HepG2 (cell line): Measurements from ENCODE around the gene RHBDL1. TPM values are rescaled to one million over a fixed set of nuclear protein-coding genes. Genes with fewer than 3 reads are reported as not detected.

Experiments
- ATAC-seq: fragments of 200-7000 bp; cut with Tn5 transposase; 3 replicates; pipeline ENCODE4 v1.9.1; 2020; ENCODE audit warnings: mild to moderate bottlenecking, moderate library complexity
- BruUV-seq: library from RNA; stranded (reverse); fragments of 400-500 nt; replicated peaks from 2 replicates; lab custom pipeline; 2021; lab: Mats Ljungman, UMichigan
- CTCF ChIA-PET: fragments of 300-600 bp; formaldehyde crosslinking; extraction: SDS; loops from one replicate; lab custom pipeline; 2021; ENCODE audit warnings: low total read pairs, inconsistent platforms, low intra/inter-chr PET ratio; lab: Yijun Ruan, JAX
- POLR2A ChIA-PET: fragments of 350-600 bp; sonication (Branson Sonifier 250); formaldehyde crosslinking; loops from one replicate; lab custom pipeline; 2020; ENCODE audit warnings: antibody characterized with exemption, inconsistent platforms; lab: Yijun Ruan, JAX
- DNase-seq: peaks from one replicate; pipeline ENCODE4 v3.0.0-alpha.2; 2015; ENCODE audit warnings: low spot score
- FAIRE-seq: peaks from 3 replicates; lab custom pipeline; 2011; peaks lifted over from hg19 to GRCh38; lab: Jason Lieb, UNC
- H2AFZ ChIP-seq: one replicate; pipeline ENCODE4 v1.6.1; 2011; ENCODE audit warnings: low read length, inconsistent platforms
- H3K27ac ChIP-seq: fragments of 300-600 bp; 3 replicates; pipeline ENCODE4 v1.8.0; 2011; ENCODE audit warnings: mixed run types, mild to moderate bottlenecking, mixed read lengths, low read length, inconsistent platforms; ENCODE audit not compliant: insufficient read depth; ENCODE audit errors: extremely low read length
- H3K27me3 ChIP-seq, 2 experiments: fragments of 200-600 bp in 1 of 2; 2 replicates in 1 of 2; 3 replicates in 1 of 2; pipeline versions ENCODE4 v1.6.0 to v1.8.0; 2011; ENCODE audit warnings: low read length in 2 of 2, mild to moderate bottlenecking in 2 of 2, moderate library complexity in 2 of 2, inconsistent platforms in 1 of 2; ENCODE audit not compliant: insufficient read depth in 2 of 2, control insufficient read depth in 1 of 2
- H3K36me3 ChIP-seq, 2 experiments: fragments of 200-600 bp in 1 of 2; replicated peaks in 1 of 2; 2 replicates in 1 of 2; 3 replicates in 1 of 2; pipeline versions ENCODE4 v1.5.1 to v1.8.0; 2011; ENCODE audit warnings: low read length in 2 of 2, inconsistent platforms in 1 of 2; ENCODE audit not compliant: insufficient read depth in 2 of 2, control insufficient read depth in 1 of 2
- H3K4me1 ChIP-seq: 2 replicates; pipeline ENCODE4 v1.5.1; 2012; ENCODE audit warnings: low read length, inconsistent platforms; ENCODE audit not compliant: insufficient read depth
- H3K4me2 ChIP-seq: 2 replicates; pipeline ENCODE4 v1.6.0; 2011; ENCODE audit warnings: low read depth, low read length, inconsistent platforms
- H3K4me3 ChIP-seq, 3 experiments: fragments of 200-600 bp in 1 of 3; sonication (generic), shearing (Covaris generic) in 1 of 3; replicated peaks in 1 of 3; 2 replicates each; pipeline ENCODE4 v1.5.1; 2011 to 2016; ENCODE audit warnings: low read length in 3 of 3, inconsistent platforms in 2 of 3, low read depth in 2 of 3, mild to moderate bottlenecking in 2 of 3, control low read depth in 1 of 3, mixed read lengths in 1 of 3; ENCODE audit not compliant: insufficient read depth in 1 of 3
- H3K79me2 ChIP-seq: one replicate; pipeline ENCODE4 v1.6.1; 2011; ENCODE audit warnings: low read length, inconsistent platforms; ENCODE audit not compliant: insufficient read depth
- H3K9ac ChIP-seq: 2 replicates; pipeline ENCODE4 v1.6.0; 2011; ENCODE audit warnings: mild to moderate bottlenecking, low read depth, low read length, inconsistent platforms; ENCODE audit not compliant: insufficient read depth
- H3K9me3 ChIP-seq: 2 replicates; pipeline ENCODE4 v1.5.1; 2012; ENCODE audit warnings: mild to moderate bottlenecking, low read length
- H4K20me1 ChIP-seq: 2 replicates; pipeline ENCODE4 v1.6.0; 2011; ENCODE audit warnings: inconsistent platforms, mild to moderate bottlenecking, low read length, moderate library complexity; ENCODE audit not compliant: insufficient read depth
- AGO1 ChIP-seq: fragments of 200-400 bp; formaldehyde crosslinking; IDR thresholded peaks from 2 replicates; pipeline ENCODE4 v1.6.1; 2017; ENCODE audit warnings: mild to moderate bottlenecking, low read depth, low read length, moderate library complexity; ENCODE audit not compliant: poor library complexity, severe bottlenecking
- ATF7-NPFF ChIP-seq: sonication (generic); formaldehyde crosslinking; IDR thresholded peaks from 2 replicates; pipeline ENCODE4 v1.8.1; 2023; ENCODE audit warnings: mild to moderate bottlenecking, low read depth, missing genetic modification reagents, moderate library complexity
- DRAP1 ChIP-seq: IDR thresholded peaks from 2 replicates; pipeline ENCODE4 v1.6.1; 2016; ENCODE audit warnings: missing genetic modification reagents, missing compliant biosample characterization
- MAX ChIP-seq: IDR thresholded peaks from 2 replicates; pipeline ENCODE4 v1.6.1; 2012; ENCODE audit warnings: inconsistent platforms
- MED13 ChIP-seq: sonication (generic); formaldehyde crosslinking; IDR thresholded peaks from 2 replicates; pipeline ENCODE4 v1.5.0; 2020; ENCODE audit warnings: missing genetic modification reagents
- POGK ChIP-seq: sonication (generic); formaldehyde crosslinking; conservative IDR thresholded peaks from 2 replicates; pipeline ENCODE4 v1.8.0; 2022; ENCODE audit warnings: mild to moderate bottlenecking, moderate library complexity, missing genetic modification reagents
- PRDM10 ChIP-seq: sonication (generic); formaldehyde crosslinking; IDR thresholded peaks from 2 replicates; pipeline ENCODE4 v1.4.0; 2020; ENCODE audit warnings: low read depth, missing genetic modification reagents
- REPIN1 ChIP-seq: sonication (generic); formaldehyde crosslinking; IDR thresholded peaks from 2 replicates; pipeline ENCODE4 v1.8.0; 2022; ENCODE audit warnings: missing genetic modification reagents, low read depth, mild to moderate bottlenecking, borderline replicate concordance
- ZBTB26 ChIP-seq: IDR thresholded peaks from 2 replicates; pipeline ENCODE4 v1.6.1; 2016; ENCODE audit warnings: missing compliant biosample characterization, missing genetic modification reagents, borderline replicate concordance
- ZBTB38 ChIP-seq: sonication (generic); formaldehyde crosslinking; IDR thresholded peaks from 2 replicates; pipeline ENCODE4 v1.5.1; 2020; ENCODE audit warnings: mild to moderate bottlenecking, missing genetic modification reagents
- ZNF34 ChIP-seq: sonication (generic); formaldehyde crosslinking; IDR thresholded peaks from 2 replicates; pipeline ENCODE4 v1.4.0; 2020; ENCODE audit warnings: mild to moderate bottlenecking, missing genetic modification reagents, borderline replicate concordance
- ZNF350 ChIP-seq: sonication (generic); formaldehyde crosslinking; IDR thresholded peaks from 2 replicates; pipeline ENCODE4 v1.4.0; 2020; ENCODE audit warnings: mild to moderate bottlenecking, low read depth, missing genetic modification reagents, borderline replicate concordance
- ZNF468 ChIP-seq: sonication (generic); formaldehyde crosslinking; IDR thresholded peaks from 2 replicates; pipeline ENCODE4 v1.8.0; 2022; ENCODE audit warnings: mild to moderate bottlenecking, moderate library complexity, missing genetic modification reagents
- ZNF572 ChIP-seq: sonication (generic); formaldehyde crosslinking; IDR thresholded peaks from 2 replicates; pipeline ENCODE4 v1.5.1; 2020; ENCODE audit warnings: mild to moderate bottlenecking, missing genetic modification reagents
- ZNF672 ChIP-seq: sonication (generic); formaldehyde crosslinking; IDR thresholded peaks from 2 replicates; pipeline ENCODE4 v1.8.1; 2022; ENCODE audit warnings: missing genetic modification reagents
- WGBS: methylation state at CpG from one replicate; pipeline ENCODE4 v1.1.6; 2017; ENCODE audit warnings: low lambda C conversion rate; 5-methylcytosine and 5-hydroxymethylcytosine counted together
- in situ Hi-C: cut with HindIII; loops from 2 replicates; pipeline ENCODE4 v1.10.0; 2017; ENCODE audit warnings: low pct_unique_long_range_greater_than_20kb; ENCODE audit not compliant: extremely low pct_ligation_motif_present
- intact Hi-C: fragments of 100-400 bp; cut with micrococcal nuclease; formaldehyde crosslinking; loops from one replicate; pipeline ENCODE4 v1.10.0; 2022; ENCODE audit not compliant: unreplicated experiment
- polyA plus RNA-seq, 8 experiments: library from polyadenylated mRNA; depleted of rRNA in 3 of 8; stranded (reverse) in 7 of 8; unstranded in 1 of 8; fragments of >200 nt; fragmentation: Illumina TruSeq in 4 of 8; extraction: Trizol in 4 of 8; gene quantifications; 2 replicates each; pipeline versions ENCODE4 v1.2.1 to v1.2.3, GENCODE V29; 2011 to 2016; ENCODE audit warnings: low read depth in 4 of 8, missing spikeins in 1 of 8, mixed read lengths in 1 of 8; ENCODE audit not compliant: insufficient read depth in 1 of 8
- total RNA-seq, 5 experiments: library from RNA; depleted of rRNA; stranded (reverse); fragments of >200 nt; fragmentation: Illumina TruSeq; extraction: Trizol; gene quantifications; 2 replicates each; pipeline ENCODE4 v1.2.3, GENCODE V29; 2016; ENCODE audit warnings: low read depth in 1 of 5

RHBDL1 gene
- total and polyA plus RNA-seq, 2 of the 13 experiments (the other 11 are each of a cell fraction or from before 2014, with no cell fraction given) = 1.8 to 3.8 TPM

GRCh38 chr16:719815-720446 lies 44.5 kb downstream of the RHBDL1 start:
- POLR2A ChIA-PET = interaction anchor here (0.9 to 2.5 kb wide), 10 partner anchors 10 to 183 kb away, joined by 3 to 22 read pairs (median 6); partner anchors contain the start of genes CHTF18, CIAO3, MSLN and RHBDL1
- H3K27me3 ChIP-seq = no peaks in the 10 kb centered on the region
- H3K9ac ChIP-seq = peak overlapping the region; percentile 88
- peaks cover 3% of the 10 kb centered on the region for H3K79me2 ChIP-seq
- intact Hi-C loops = no loop called here
- CTCF ChIA-PET = no interaction called here
- no peaks in the 10 kb centered on the region for H3K36me3 ChIP-seq
- DNase-seq = peak; percentile 66
- ATAC-seq = peak; percentile 43
- H3K4me3 ChIP-seq = peak overlapping the region; percentile 77 to 95 (median 85)
- H3K4me2 ChIP-seq = peak overlapping the region; percentile 100
- peak; percentile 68 for FAIRE-seq
- WGBS = under 1% methylated on average over 10 of the region's 16 CpGs
- H3K27ac ChIP-seq = peak overlapping the region; percentile 88
- no peaks in the 10 kb centered on the region for H3K9me3 ChIP-seq
- in situ Hi-C loops = no loop called here
- peaks cover 5% of the 10 kb centered on the region for H4K20me1 ChIP-seq
- BruUV-seq = TSS peak; percentile 85
- H3K4me1 ChIP-seq = peaks cover 38% of the 10 kb centered on the region
- H2AFZ ChIP-seq = no peak overlapping the region
- TF ChIP-seq ZBTB38 (CRISPR knock-in tag) (peak; percentile 23; the same call in 1 of the 2 replicates), AGO1 (peak; percentile 5), ZNF672 (CRISPR knock-in tag) (no peak), MED13 (0 out of 2 replicates have a peak, but pooled peaks have one; percentile 6), ZNF34 (no peak), ZBTB26 (no peak), ZNF350 (CRISPR knock-in tag) (peak; percentile 34; the same call in 1 of the 2 replicates), MAX (0 out of 2 replicates have a peak, but pooled peaks have one; percentile 39), ATF7-NPFF (CRISPR knock-in tag) (no peak), ZNF468 (CRISPR knock-in tag) (0 out of 2 replicates have a peak, but pooled peaks have one; percentile 20), POGK (0 out of 2 replicates have a peak, but pooled peaks have one; percentile 44), REPIN1 (CRISPR knock-in tag) (0 out of 2 replicates have a peak, but pooled peaks have one; percentile 32), DRAP1 (CRISPR knock-in tag) (peak; percentile 5; the same call in 1 of the 2 replicates), PRDM10 (CRISPR knock-in tag) (peak; percentile 66), ZNF572 (CRISPR knock-in tag) (0 out of 2 replicates have a peak, but pooled peaks have one; percentile 39)
